HG02623 (cell line): Measurements from ENCODE around the gene MRPL46.
"Not testable (repeated sequence)": the region's sequence is repeated elsewhere in the genome, so short reads cannot be mapped to it uniquely, and the experiment has no call there.

ENCODE experiments used
- ATAC-seq: cut with Tn5 transposase; IDR thresholded peaks from one replicate; pipeline ENCODE4 v1.9.1; 2021; ENCODE audit warnings: moderate library complexity; ENCODE audit not compliant: unreplicated experiment

The MRPL46 gene

DNA sequence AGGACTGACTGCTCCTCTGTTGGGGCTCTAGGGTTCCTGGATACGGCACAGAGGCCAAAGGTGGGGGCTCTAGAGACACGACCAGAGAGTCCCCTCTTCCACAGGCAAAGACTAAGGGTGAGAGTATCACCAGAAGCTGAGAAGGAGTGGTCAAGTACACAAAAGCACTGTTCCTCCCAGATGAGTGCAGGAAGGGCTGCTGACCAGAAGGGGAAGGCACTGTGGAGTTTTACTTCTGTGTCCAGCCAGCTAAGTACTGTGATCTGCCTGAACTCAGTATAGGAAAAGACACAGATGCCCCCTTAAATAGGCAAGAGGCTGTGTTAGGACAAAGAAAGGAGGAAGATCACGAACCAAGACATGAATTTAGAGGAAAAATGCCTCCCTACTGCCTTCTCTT is 12.0 kb upstream of the MRPL46 start:
- ATAC-seq, result no peak

DNA sequence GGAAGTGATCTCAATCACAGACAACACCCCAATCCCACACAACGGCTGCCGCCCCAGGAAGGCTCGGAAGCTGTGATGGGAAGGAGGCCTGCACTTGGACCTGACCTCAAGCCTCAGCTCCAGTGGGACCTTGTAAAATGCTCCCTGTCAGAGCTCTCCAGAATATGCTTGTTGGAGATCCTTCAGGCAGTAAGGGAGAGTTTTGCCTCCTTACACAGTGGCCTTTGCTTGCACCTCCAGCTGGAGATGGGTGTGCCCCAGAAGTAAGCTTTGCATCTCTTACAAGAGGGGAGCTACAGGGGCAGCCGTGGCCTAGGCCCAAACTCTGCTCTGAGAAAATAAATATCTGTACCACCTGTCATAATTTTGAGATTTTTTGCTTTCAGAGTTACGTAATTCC is 10.7 kb upstream of the MRPL46 start:
- no peak for ATAC-seq

DNA sequence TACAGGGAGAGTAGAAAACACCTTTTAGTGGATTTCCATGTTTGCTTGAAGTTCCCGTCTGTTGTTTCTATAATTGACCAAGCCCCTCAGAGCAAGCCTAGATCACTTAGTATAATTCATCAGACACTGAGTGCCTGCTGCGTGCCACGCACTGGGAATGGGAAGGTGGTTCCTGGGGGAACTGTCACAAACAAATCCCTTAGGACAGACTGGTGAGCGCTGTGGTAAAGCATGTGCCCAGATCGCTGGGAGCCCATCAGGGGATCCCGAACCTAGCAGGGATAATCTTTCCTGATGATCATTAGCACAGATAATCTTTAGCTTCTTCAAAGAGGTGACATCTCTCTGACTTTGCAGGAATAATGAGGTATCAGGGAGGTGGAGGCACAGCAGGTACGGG is 9.9 kb upstream of the MRPL46 start:
- no peak for ATAC-seq

DNA sequence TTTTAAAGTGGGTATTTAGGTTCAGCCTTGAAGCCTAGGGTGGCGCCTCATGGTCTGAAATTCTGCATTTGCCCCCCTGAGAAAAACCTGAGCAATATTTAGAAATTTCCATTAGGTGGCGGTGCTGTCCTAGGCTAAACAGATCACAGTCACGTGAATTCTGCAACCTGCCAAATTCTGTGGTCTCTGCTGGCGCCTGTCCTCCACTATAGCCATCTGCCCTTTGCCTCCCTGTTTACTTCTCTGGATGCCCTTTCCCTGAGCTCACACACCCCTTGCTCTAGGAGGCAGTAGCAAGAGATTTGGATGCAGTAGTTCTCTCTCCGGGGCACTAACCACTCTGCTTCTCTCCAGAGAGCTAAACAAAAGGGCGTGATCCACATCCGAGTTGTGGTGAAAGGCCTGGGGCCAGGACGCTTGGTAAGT is 9.5 kb upstream of the MRPL46 start:
- no peak for ATAC-seq

DNA sequence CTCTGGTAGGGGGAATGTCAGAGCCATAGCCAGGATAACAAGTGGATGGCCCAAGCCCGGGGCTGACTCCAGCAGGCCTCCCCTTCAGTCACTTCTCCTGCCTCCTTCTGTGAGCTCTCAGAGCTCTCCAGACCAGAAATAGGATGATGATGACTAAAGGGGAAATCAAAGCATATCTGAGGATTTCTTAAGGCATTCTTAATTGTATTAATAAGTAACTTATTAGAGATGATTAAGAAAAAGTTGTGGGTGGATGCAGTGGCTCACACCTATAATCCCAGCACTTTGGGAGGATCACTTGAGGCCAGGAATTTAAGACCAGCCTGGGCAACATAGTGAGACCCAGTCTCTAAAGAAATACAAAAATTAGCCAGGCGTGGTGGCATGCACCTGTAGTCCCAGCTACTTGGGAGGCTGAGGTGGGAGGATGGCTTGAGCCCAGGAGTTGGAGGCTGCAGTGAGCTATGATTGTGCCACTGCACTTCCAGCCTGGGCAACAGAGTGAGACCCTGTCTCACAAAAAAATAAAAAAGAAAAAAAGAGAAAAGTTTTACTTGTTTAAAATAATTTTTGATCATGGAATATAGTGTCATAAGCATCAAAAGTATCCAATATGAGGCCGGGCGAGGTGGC is 6.6 kb upstream of the MRPL46 start:
- ATAC-seq, result not testable (repeated sequence)

DNA sequence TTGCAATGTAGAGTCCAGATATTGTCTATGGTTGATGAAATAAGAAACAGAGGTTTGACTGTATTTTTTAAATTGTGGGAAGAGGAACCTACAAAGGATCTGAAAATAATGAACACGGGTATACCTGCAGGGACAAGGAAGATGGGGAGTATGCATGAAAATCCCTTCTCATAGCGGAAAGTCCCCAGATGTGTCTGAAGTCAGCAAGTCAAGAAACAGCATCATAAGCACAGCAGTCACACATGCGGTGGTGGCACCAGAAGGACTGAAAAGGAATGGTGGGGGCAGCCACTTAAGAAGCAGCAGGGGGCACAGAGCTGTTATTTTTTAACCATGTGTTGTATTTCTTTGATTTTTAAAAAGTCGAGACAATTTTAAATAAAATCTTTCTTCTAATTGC is 5.0 kb upstream of the MRPL46 start:
- ATAC-seq, result no peak

DNA sequence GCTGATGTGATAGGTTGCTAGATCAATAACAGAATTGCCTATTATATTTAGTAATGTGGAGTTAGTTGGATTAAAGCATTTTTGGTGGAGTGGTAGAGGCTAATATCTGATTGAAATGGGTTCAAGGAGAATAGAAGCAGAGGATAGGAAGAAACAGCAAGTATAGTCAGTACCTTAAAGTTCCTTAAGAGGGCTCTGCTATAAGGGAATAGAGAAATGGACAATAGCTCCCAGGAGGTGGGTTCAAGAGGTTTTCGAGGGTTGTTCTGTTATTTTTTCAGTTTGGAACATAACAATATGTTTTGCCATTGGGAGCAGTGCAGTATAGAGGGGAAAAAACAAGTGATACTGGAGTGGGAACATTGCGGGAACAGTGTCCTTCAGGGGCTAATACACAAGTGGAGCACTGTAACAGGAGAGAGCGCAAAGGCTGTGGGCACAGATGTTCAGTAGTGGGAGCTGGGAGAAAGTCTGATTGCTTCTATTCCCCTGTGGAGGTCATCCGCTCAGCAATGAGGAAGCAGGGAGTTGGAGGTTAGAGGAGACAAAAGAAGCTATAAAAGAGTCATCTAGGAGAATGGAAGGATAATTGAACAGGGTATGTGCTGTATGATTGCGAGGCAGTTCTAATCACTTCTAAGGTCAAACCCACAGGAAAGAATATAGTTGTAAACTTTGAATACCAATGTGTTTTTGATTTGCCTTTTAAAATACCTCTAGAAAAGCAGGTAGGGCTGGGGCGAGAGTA is 3.6 kb upstream of the MRPL46 start:
- no peak for ATAC-seq

DNA sequence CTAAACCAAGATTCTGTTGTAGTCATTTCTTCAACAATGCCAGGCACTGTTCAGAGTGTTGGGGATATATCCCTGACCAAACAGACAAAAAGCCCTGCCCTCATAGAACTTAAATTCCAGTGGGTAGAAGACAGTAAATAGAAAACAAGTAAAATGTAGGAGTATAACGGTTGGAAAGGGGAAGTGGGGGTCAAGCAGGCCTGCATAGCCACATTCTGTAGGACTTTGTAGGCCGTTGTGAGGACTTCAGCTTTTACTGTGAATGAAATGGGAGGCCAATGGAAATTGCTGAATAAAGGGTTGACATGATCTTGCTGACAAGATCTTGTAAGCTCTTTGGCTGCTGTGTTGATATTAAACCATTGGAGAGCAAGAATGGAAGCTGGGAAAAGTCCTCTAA is 2.1 kb upstream of the MRPL46 start:
- ATAC-seq, result no peak

DNA sequence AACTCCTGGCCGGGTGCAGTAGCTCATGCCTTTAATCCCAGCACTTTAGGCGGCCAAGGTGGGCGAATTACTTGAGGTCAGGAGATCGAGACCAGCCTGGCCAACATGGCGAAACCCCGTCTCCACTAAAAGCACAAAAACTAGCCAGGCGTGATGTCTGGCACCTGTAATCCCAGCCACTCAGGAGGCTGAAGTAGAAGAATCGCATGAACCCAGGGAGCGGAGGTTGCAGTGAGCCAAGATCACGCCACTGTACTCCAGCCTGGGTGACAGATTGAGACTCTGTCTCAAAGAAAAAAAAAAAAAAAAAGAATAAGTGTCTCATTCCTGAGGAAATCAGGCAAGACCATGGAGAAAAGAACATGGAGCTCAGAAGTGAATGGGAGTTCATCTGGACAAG is 1.5 kb upstream of the MRPL46 start:
- ATAC-seq, result not testable (repeated sequence)

DNA sequence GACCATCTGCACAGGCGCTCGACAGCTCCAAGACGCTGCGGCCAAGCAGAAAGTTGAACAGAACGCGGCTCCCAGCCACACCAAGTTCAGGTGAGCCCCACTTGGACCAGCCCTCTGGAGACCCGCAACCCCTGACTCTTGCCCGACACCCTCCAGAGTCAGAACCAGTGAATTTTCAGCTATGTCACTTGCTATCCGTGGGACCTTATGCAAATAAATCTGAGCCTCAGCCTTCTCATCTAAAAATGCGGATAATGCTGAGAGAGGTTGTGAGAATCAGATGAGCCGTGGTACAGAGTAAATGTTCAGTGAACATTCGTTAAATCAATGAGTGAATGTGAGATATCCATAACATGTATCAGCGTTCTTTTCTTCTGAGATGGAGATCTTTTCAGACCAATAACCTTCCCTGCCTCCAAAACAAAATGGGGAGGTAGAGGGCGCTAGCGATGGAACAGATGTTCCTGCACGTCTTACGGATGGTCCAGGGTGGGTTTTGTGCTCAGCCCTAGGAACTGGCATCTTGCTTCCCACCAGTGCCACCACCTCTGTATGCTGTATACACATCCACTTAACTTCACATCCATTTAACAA is 844 bp upstream of the MRPL46 start:
- ATAC-seq, result no peak

DNA sequence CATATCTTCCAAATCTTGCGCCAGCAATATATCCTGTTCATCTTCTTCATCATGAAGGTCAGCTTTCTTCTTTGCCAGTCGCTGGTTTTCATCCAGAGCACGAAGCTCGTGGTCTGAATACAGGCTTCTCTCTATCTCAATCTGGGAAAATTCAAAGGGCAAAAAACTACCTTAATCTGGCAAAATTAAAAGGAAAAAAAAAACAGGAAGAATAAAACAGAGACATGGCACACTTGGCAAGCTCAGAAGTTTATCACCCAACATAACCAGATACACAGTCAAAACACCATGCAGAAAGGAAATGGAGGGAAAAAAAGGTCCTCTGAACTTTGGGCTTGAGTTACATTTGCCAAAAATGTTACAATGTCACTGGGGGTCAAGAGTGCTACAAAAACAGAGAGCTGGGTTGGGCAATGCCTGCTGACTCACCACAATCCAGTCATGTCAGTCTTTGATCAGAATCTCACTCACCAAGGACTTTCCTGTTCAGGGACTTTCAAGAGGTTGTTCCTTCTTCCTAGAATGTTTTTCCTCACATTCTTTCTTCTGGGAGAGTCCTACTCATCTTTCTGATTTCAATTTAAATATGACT is 1.5 kb downstream of the MRPL46 start:
- no peak for ATAC-seq

DNA sequence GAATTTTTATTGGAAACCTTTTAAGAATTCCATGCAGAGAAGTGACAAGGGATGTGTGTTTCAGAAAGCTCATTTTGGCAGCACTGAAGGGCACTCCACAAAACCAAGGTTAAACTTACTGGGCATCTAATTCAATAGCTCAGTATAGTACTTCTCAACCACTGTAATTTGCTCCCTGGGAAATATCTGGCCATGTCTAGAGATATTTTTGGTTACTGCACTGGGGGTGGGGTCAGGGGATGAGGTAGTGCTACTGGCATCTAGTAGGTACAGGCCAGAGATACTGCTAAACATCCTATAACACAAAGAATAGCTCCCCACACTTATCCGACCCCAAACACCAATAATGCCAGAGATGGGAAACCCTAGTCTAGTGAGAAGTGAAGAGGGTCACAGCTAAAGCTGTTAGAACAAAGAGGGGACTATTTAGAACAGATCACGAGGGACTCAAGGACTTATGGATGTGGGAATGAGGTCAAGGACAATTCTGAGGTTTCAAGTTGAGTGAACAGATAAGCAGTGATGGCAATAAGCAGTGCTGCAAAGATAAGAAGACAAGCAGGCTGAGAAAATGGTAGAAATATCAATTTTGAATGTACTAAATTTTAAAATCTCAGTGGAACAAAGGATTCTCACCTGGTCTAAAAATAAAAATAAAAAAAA is 3.2 kb downstream of the MRPL46 start:
- ATAC-seq, result no peak

DNA sequence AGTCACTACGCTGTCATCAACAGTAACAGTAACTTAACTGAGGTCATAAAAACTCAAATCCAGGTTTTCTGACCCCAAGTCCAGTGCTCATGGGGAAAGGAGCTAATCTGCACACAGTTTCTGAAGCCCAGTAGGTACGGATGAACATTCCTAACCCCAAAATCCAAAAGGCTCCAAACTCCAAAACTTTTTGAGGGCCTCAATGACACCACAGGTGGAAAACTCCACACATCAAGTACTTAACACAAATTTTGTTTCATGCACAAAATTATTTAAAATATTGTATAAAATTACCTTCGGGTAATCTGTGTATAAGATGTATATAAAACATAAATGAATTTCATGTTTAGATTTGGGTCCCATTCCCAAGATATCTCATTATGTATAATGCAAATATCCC is 10.5 kb downstream of the MRPL46 start:
- no peak for ATAC-seq

DNA sequence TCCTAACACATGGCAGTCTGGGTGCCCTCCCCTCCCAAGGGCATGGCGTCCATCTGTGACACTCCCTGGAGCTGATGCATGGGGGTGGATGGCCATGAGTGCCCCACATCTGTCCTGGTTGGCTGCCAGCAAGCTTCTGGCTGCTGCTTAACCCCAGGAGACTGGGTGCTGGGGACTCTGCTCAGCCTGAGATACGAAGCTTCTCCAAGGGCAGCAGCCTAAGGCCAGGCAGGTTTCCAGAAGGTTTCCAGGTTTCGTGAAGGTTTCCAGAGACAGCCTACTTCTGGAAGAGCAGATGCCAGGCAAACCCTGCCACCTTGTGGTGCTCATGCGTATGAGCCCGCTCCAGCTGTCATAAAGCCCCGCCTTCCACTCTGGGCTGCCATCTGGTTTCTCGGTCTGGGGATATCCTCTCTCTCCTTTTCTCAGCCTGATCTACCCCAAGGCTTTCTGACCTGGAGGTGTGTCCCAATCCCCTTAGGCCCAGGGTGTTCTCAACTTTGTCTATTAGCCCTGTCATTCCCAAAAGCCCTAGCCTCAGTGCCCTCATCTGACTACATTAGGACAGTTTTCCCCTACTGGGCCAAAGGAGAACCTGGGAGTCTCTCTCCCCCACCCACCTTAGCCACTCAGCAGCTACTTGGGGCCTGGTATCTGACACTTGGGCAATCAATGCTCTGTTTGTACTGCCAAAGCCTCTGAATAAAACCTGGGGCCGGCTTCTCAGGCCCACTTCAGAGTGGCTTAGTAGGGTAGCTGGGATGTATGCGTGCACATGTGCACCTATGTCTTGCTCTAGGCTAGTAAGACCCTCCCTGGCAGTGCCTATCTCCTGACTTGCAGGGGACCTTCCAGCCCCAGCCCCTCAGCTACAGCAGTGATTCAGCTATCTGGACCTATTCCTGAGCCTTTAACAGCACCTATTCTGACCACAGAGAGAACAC is 12.0 kb downstream of the MRPL46 start:
- ATAC-seq, result peak; percentile 90

DNA sequence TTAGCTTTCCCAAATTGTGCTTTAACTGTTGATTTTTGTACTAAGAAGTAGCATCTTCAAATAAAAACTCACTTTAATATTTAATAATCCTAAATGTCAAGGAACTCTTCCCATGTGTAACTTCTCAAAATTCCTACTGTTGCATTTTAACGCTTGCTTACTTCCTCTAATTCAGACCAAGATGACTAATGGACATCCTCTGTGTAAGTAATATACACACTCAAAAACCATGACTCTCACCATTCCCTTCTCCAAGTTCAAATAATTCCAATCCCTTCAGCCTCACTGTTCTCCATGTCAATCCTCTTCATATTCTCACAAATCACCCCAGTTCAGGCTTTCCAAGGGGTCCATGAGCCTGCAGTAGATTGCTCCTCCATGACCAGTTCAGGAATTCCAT is 13.0 kb downstream of the MRPL46 start:
- ATAC-seq, result no peak

DNA sequence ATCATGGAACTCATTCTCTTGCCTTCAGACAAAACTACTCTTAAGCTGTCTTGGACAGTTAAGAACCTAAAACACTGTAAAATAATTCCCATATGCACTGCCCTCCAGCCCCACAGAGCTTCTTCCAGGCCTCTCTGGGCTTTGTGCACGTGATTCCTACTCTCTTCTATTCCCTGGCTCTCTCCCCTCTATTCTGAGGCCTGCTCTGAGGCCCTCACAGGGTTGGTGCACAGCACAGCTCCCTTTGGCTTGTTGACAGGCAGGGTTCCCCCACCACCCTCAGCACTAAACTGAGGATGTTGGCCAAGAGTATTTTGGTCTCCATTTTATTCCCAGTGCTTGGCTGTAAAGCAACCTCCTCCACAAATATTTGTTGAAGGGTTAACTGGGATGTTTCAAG is 13.5 kb downstream of the MRPL46 start:
- no peak for ATAC-seq

DNA sequence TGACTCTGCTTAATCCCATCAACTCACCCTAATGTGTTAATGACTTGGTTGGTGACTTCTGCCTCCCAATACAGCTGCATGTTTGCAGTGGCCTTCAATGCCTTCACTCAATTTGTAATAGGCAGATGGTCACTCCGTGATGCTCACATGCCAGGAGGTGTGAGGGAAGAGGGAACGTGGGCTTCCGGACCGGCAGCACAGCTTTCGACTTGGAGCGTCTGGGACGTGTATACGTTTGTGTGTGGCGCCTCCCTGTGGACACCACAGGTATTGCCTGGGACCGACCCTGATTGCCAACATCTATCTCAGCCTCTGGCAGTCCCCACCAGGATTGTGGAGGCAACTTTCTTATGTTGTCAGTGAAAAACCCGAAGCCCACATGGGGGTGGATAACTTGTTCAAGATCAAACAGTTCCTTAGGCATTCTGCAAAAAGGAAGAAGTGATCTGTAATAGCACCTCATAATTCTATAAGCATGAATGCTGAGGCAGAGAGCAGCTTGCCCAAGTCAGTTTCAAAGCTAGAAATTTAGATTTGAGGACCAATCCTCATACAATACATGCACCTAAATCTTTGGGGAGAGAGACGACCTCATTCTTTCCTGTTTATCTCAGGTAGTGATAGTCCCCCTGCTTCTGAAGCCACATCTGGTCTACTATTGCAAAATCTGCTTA is 16.9 kb downstream of the MRPL46 start:
- ATAC-seq, result peak; percentile 44

DNA sequence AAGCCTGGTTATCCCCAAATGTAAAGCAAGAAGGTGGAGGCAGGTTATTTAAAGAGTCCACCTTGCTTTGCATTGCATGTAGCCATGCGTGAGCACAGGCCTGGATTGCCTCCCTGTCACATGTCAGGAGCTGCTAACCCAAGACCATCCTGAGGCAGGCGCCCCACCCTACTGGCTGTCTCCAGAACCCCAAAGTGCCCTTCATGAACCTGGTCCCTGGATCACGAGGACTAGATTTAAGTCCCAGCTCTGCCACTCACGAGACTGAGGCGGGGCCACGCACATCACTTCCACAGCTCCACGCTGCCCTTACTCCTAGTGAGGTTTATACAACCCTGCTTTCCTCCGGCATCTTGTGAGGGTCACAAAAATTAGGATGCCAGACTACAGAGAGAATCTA is 17.6 kb downstream of the MRPL46 start:
- no peak for ATAC-seq

DNA sequence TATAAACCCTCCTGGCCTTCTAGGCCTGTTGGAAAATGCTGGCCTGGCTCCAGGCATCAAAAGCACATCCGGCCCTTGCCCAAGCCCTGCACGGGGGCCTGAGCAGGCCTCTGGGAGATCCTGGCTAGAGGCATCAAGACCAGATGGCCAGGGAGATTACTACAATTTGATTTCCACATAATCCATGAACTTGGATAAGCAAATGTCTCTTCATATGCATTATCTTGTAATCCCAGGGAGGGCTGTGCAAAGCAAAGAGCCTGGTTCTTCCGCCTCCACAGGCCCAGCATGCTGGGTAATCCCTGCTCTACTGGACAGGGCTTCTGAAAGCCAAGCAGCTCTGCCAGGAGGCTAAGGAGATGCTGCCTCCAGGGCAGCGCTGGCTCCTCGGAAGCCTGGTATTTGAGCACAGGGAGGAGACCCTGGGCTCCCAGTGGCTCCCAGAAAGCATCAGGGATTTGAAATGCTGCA is 18.2 kb downstream of the MRPL46 start:
- ATAC-seq, result no peak

DNA sequence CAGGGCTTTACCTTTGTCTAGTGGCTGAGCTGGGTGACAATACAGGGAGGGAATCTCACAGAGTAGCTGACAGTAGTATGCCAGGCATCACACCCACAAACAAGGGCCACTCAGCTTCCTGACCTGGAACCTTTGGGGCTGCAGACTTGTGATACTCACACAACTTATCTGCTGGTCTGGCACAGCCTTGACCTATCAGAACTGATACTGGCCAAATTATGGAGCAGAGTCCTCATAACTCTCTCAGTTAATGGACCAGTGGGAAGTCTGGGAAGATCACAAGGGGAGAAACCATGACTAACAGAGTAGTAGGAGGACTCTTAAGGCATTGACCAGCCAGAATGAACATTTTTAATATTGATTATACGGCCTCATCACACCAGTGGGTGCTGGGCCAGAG is 19.4 kb downstream of the MRPL46 start:
- no peak for ATAC-seq
